ENCODE results near the gene CILP2. TPM values are rescaled to one million over a fixed set of nuclear protein-coding genes. Genes with fewer than 3 reads are reported as not detected.

The CILP2 gene
- total and polyA plus RNA-seq, 2 of the 4 experiments (the other 2 are of a cell fraction), result 0.18 to 0.87 TPM

DNA sequence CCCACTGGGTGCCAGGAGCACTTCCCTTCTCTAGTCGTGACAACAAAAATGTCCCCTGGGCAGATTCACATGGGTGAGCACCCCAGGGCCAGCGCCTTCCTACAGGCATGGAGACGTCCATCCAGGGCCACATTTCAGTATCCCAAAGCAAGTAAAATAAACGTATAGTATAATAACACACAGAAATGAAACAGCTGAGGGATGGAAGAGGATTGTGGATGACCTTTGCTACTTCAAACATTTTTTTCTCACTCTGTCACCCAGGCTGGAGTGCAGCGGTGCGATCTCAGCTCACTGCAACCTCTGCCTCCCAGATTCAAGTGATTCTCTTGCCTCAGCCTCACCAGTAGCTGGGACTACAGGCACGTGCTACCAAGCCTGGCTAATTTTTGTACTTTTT, 28.2 kb downstream of the CILP2 start:
- no peak overlapping the region for H3K4me2 ChIP-seq (ENCODE audit: low read depth, low read length)
- POLR2A ChIA-PET (ENCODE audit: unreplicated experiment), result no interaction called here
- no peak overlapping the region for H4K8ac ChIP-seq (ENCODE audit: low read depth in 2 of 2, low read length in 2 of 2)
- H3K36me3 ChIP-seq (ENCODE audit: control insufficient read depth, insufficient read depth, low read length), result peaks cover 2% of the 10 kb centered on the region; the same call in 1 of the 2 replicates
- H2BK120ac ChIP-seq (ENCODE audit: low read depth, low read length), result no peak overlapping the region
- H3K9ac ChIP-seq (ENCODE audit: low read depth, low read length), result no peak overlapping the region
- H3K56ac ChIP-seq (ENCODE audit: extremely low read depth, insufficient read depth, low read length), result no peak overlapping the region
- DNase-seq (peak; percentile 77), ATAC-seq (ENCODE audit: low read depth) (peak; percentile 93)
- H2AFZ ChIP-seq (replicated peaks; ENCODE audit: low read length, poor library complexity), result no peak overlapping the region
- H3K9me3 ChIP-seq (ENCODE audit: control insufficient read depth, insufficient read depth, low read length), result no peaks in the 10 kb centered on the region
- H3K4me1 ChIP-seq (ENCODE audit: control insufficient read depth, insufficient read depth, low read length), result peaks cover 5% of the 10 kb centered on the region
- no peak overlapping the region for H4K5ac ChIP-seq (ENCODE audit: low read depth, low read length)
- intact Hi-C loops (cut with micrococcal nuclease), result loop anchor here (5.0 kb wide), 1 partner anchor 51 kb away; the partner anchor contains the start of gene PBX4
- H3K4me3 ChIP-seq (ENCODE audit: insufficient read depth, low read depth, low read length), result no peak overlapping the region
- H2AK5ac ChIP-seq (ENCODE audit: low read depth, low read length), result no peak overlapping the region
- no peak overlapping the region for H2BK15ac ChIP-seq (ENCODE audit: low read depth, low read length)
- TF ChIP-seq MXI1 (IDR thresholded peaks at IDR 0.05; ENCODE audit: borderline replicate concordance, low read depth, low read length) (no peak), CEBPB (IDR thresholded peaks at IDR 0.05; ENCODE audit: low read depth, low read length) (no peak), BHLHE40 (IDR thresholded peaks at IDR 0.05; ENCODE audit: low read depth, low read length) (peak; percentile 46; the same call in 1 of the 2 replicates), SMC3 (IDR thresholded peaks at IDR 0.05; ENCODE audit: low read depth, low read length) (no peak)
- TF ChIP-seq, protein P1, sequence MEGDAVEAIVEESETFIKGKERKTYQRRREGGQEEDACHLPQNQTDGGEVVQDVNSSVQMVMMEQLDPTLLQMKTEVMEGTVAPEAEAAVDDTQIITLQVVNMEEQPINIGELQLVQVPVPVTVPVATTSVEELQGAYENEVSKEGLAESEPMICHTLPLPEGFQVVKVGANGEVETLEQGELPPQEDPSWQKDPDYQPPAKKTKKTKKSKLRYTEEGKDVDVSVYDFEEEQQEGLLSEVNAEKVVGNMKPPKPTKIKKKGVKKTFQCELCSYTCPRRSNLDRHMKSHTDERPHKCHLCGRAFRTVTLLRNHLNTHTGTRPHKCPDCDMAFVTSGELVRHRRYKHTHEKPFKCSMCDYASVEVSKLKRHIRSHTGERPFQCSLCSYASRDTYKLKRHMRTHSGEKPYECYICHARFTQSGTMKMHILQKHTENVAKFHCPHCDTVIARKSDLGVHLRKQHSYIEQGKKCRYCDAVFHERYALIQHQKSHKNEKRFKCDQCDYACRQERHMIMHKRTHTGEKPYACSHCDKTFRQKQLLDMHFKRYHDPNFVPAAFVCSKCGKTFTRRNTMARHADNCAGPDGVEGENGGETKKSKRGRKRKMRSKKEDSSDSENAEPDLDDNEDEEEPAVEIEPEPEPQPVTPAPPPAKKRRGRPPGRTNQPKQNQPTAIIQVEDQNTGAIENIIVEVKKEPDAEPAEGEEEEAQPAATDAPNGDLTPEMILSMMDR (conservative IDR thresholded peaks at IDR 0.05; ENCODE audit: low read depth, low read length), result no peak
- TF ChIP-seq, protein P2, sequence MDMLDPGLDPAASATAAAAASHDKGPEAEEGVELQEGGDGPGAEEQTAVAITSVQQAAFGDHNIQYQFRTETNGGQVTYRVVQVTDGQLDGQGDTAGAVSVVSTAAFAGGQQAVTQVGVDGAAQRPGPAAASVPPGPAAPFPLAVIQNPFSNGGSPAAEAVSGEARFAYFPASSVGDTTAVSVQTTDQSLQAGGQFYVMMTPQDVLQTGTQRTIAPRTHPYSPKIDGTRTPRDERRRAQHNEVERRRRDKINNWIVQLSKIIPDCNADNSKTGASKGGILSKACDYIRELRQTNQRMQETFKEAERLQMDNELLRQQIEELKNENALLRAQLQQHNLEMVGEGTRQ (IDR thresholded peaks at IDR 0.05; ENCODE audit: low read depth, low read length), result no peak
- no peak overlapping the region for H2BK20ac ChIP-seq (ENCODE audit: low read depth, low read length)
- 27% methylated on average over 2 of the region's 7 CpGs; no CpG with 5 or more reads in 1 of the 2 experiments for WGBS, 2 experiments (ENCODE audit: extremely low coverage in 2 of 2, insufficient read length in 1 of 2)
- in situ Hi-C loops (cut with MboI; ENCODE audit: low sequenced_read_pairs), result no loop called here
- H3K4ac ChIP-seq (ENCODE audit: low read depth, low read length), result no peak overlapping the region
- no peak overlapping the region for H2BK5ac ChIP-seq (ENCODE audit: low read depth, low read length, poor library complexity, severe bottlenecking)
- no peaks in the 10 kb centered on the region for H3K9me1 ChIP-seq (ENCODE audit: insufficient read depth, low read length)
- no peak overlapping the region for H3K18ac ChIP-seq (ENCODE audit: low read depth, low read length)
- H4K91ac ChIP-seq (ENCODE audit: insufficient read depth, low read depth, low read length), result no peak overlapping the region
- H3K27ac ChIP-seq (ENCODE audit: insufficient read depth, low read length), result no peak overlapping the region
- H3K79me1 ChIP-seq (ENCODE audit: low read depth in 1 of 2, low read length in 2 of 2), result no peaks in the 10 kb centered on the region
- H3K14ac ChIP-seq (replicated peaks; ENCODE audit: low read depth, low read length), result no peak overlapping the region
- H3K23ac ChIP-seq (ENCODE audit: low read depth, low read length), result no peak overlapping the region
- no peaks in the 10 kb centered on the region; the same call in 1 of the 2 replicates for H4K20me1 ChIP-seq (ENCODE audit: insufficient read depth, low read length)
- CTCF ChIA-PET, result interaction anchor here (0.6 to 1.5 kb wide), 3 partner anchors 10 to 13 kb away, joined by 3 to 5 read pairs (median 4); no protein-coding TSS in a partner anchor
- no peak overlapping the region for H2AK9ac ChIP-seq (replicated peaks; ENCODE audit: low read depth, low read length, poor library complexity)
- H3K27me3 ChIP-seq (ENCODE audit: control insufficient read depth, insufficient read depth, low read length), result no peaks in the 10 kb centered on the region
- dilution Hi-C loops (cut with HindIII; ENCODE audit: low sequenced_read_pairs, unreplicated experiment), result no loop called here
- no TSS peak for BruUV-seq (replicated peaks)

Measured in IMR-90 (cell line).